HCT116 (cell line): ENCODE data around the gene IQCH.

Source experiments
- CEBPB ChIP-seq: IDR thresholded peaks from 2 replicates; pipeline ENCODE4 v1.6.1; 2012; ENCODE audit warnings: low read depth
- CTCF ChIP-seq, 3 experiments: fragments of 200-600 bp in 1 of 3; sonication (generic) in 1 of 3; IDR thresholded peaks in 2 of 3; conservative IDR thresholded peaks in 1 of 3; 2 replicates each; pipeline ENCODE4 v1.5.1; 2012 to 2017; ENCODE audit warnings: low read depth in 2 of 3, low read length in 2 of 3, antibody characterized with exemption in 1 of 3, borderline replicate concordance in 1 of 3, control low read depth in 1 of 3, mild to moderate bottlenecking in 1 of 3, mixed read lengths in 1 of 3, mixed run types in 1 of 3, moderate library complexity in 1 of 3; ENCODE audit not compliant: insufficient read depth in 1 of 3
- EZH2 ChIP-seq: fragments of 200-600 bp; sonication (generic); IDR thresholded peaks from 2 replicates; pipeline ENCODE4 v1.6.1; 2017; ENCODE audit warnings: antibody characterized with exemption, mixed run types
- EZH2phosphoT487 ChIP-seq: fragments of 200-600 bp; IDR thresholded peaks from 2 replicates; pipeline ENCODE4 v1.6.1; 2018; ENCODE audit warnings: antibody characterized with exemption, borderline replicate concordance
- FOSL1 ChIP-seq: IDR thresholded peaks from 2 replicates; pipeline ENCODE4 v1.6.1; 2012; ENCODE audit warnings: low read depth
- POLR2A ChIP-seq: IDR thresholded peaks from 2 replicates; pipeline ENCODE4 v1.7.0; 2011; ENCODE audit warnings: borderline replicate concordance; ENCODE audit not compliant: insufficient read depth, insufficient read length; ENCODE audit errors: extremely low read depth
- POLR2AphosphoS5 ChIP-seq: IDR thresholded peaks from 2 replicates; pipeline ENCODE4 v1.6.1; 2011; ENCODE audit warnings: mild to moderate bottlenecking, low read depth, low read length, moderate library complexity
- SIN3A ChIP-seq: IDR thresholded peaks from 2 replicates; pipeline ENCODE4 v1.6.1; 2012; ENCODE audit warnings: low read depth
- SRF ChIP-seq: IDR thresholded peaks from 2 replicates; pipeline ENCODE4 v1.6.1; 2012; ENCODE audit warnings: low read depth
- YY1 ChIP-seq: IDR thresholded peaks from 2 replicates; pipeline ENCODE4 v1.6.1; 2011; ENCODE audit warnings: low read length, low read depth, moderate library complexity, mild to moderate bottlenecking; ENCODE audit not compliant: insufficient replicate concordance; ENCODE audit errors: extremely low read depth
- ZNF274 ChIP-seq: fragments of 200-500 bp; sonication (Bioruptor generic); IDR thresholded peaks from 2 replicates; pipeline ENCODE4 v1.6.1; 2014; ENCODE audit warnings: mild to moderate bottlenecking, low read depth, low read length, inconsistent platforms
- TF ChIP-seq, protein P1 (sequence below): IDR thresholded peaks from 2 replicates; pipeline ENCODE4 v1.6.1; 2012

DNA sequence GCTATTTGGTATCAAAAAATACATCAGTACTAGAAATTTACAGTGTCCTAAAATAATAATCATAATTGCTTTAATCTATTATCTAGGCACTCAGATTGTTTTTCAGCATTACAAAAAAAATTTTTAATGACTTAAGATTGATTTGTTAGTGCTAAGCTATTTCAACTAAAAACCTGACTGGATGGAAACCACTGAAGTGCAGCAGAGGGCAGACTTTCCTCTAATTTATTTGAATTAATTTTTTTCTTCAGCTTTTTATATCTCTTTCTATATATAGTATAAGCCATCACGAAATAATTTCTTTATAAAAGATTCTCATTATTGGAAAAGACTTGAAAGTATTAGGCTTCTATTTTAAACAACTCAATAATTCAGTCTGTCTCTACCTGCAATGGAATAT is 131.4 kb downstream of the IQCH start:
- TF ChIP-seq FOSL1 (no peak), POLR2A (no peak), CTCF (IDR thresholded peaks at IDR 0.05 in 2 of 3, conservative IDR thresholded peaks at IDR 0.05 in 1 of 3; ENCODE audit: borderline replicate concordance in 1 of 3, insufficient read depth in 1 of 3, low read depth in 2 of 3, low read length in 2 of 3) (peak in 2 of 3 experiments; percentile 10 to 24; a peak in 1 of 6 replicates), POLR2AphosphoS5 (no peak), EZH2 (no peak), SRF (no peak), SIN3A (no peak), CEBPB (no peak), YY1 (no peak), ZNF274 (no peak), EZH2phosphoT487 (no peak)
- TF ChIP-seq, protein P1, sequence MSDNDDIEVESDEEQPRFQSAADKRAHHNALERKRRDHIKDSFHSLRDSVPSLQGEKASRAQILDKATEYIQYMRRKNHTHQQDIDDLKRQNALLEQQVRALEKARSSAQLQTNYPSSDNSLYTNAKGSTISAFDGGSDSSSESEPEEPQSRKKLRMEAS: no peak
